WTC11 (cell line): Measurements from ENCODE around the gene TSR3. TPM values are rescaled to one million over a fixed set of nuclear protein-coding genes. Genes with fewer than 3 reads are reported as not detected.

Source experiments
- ATAC-seq: fragments of 200-7000 bp; cut with Tn5 transposase; 2 replicates; pipeline ENCODE4 v1.10.0; 2021; ENCODE audit warnings: mild to moderate bottlenecking, moderate library complexity
- CTCF ChIA-PET: fragments of 300-600 bp; sonication (Branson Sonifier 250); formaldehyde crosslinking; loops from one replicate; lab custom pipeline; 2021; ENCODE audit warnings: antibody characterized with exemption; lab: Charles Lee
- POLR2A ChIA-PET: fragments of 350-600 bp; sonication (Branson Sonifier 250); formaldehyde crosslinking; loops from one replicate; lab custom pipeline; 2021; ENCODE audit warnings: antibody characterized with exemption; lab: Charles Lee
- DNase-seq: peaks from one replicate; pipeline ENCODE4 v3.0.0; 2021; ENCODE audit warnings: low spot score
- H3K27ac Mint-ChIP-seq: 2 replicates; pipeline ENCODE4 v1.8.0; 2021; ENCODE audit warnings: mixed read lengths
- H3K27me3 Mint-ChIP-seq: 2 replicates; pipeline ENCODE4 v1.8.0; 2021; ENCODE audit warnings: low read depth, mild to moderate bottlenecking, moderate library complexity, mixed read lengths
- H3K36me3 Mint-ChIP-seq: 2 replicates; pipeline ENCODE4 v1.8.0; 2021; ENCODE audit warnings: mixed read lengths
- H3K4me1 Mint-ChIP-seq: 2 replicates; pipeline ENCODE4 v1.8.0; 2022; ENCODE audit warnings: mixed read lengths
- H3K4me3 Mint-ChIP-seq: 2 replicates; pipeline ENCODE4 v1.8.0; 2021; ENCODE audit warnings: mild to moderate bottlenecking, moderate library complexity, mixed read lengths
- H3K9me3 Mint-ChIP-seq: 2 replicates; pipeline ENCODE4 v1.8.0; 2021; ENCODE audit warnings: mixed read lengths
- AR ChIP-seq: fragments of 250-450 bp; sonication (Bioruptor Pico); IDR thresholded peaks from 2 replicates; pipeline ENCODE4 v1.9.0; 2021; ENCODE audit warnings: mild to moderate bottlenecking
- ARID4B ChIP-seq: sonication (generic); formaldehyde crosslinking; IDR thresholded peaks from 2 replicates; pipeline ENCODE4 v1.8.0; 2023; ENCODE audit warnings: missing genetic modification reagents, mild to moderate bottlenecking, borderline replicate concordance
- ATF1 ChIP-seq: sonication (generic); formaldehyde crosslinking; IDR thresholded peaks from 2 replicates; pipeline ENCODE4 v1.8.1; 2023; ENCODE audit warnings: mild to moderate bottlenecking, moderate library complexity, missing genetic modification reagents
- CBFB ChIP-seq: sonication (generic); formaldehyde crosslinking; IDR thresholded peaks from 2 replicates; pipeline ENCODE4 v1.8.1; 2022; ENCODE audit warnings: mild to moderate bottlenecking, low read depth, missing genetic modification reagents
- E2F4 ChIP-seq: sonication (generic); formaldehyde crosslinking; IDR thresholded peaks from 2 replicates; pipeline ENCODE4 v1.8.1; 2022; ENCODE audit warnings: low read depth, mild to moderate bottlenecking, moderate library complexity, missing genetic modification reagents, borderline replicate concordance
- ESRRA ChIP-seq: sonication (generic); formaldehyde crosslinking; IDR thresholded peaks from 2 replicates; pipeline ENCODE4 v1.8.1; 2022; ENCODE audit warnings: mild to moderate bottlenecking, missing genetic modification reagents, borderline replicate concordance
- FOXJ3 ChIP-seq: sonication (generic); formaldehyde crosslinking; IDR thresholded peaks from 2 replicates; pipeline ENCODE4 v1.9.0; 2021; ENCODE audit warnings: missing genetic modification reagents, mild to moderate bottlenecking, borderline replicate concordance
- FOXK1 ChIP-seq: sonication (generic); formaldehyde crosslinking; IDR thresholded peaks from 2 replicates; pipeline ENCODE4 v1.8.0; 2022; ENCODE audit warnings: mild to moderate bottlenecking, moderate library complexity, missing genetic modification reagents
- FOXP1 ChIP-seq: sonication (generic); formaldehyde crosslinking; IDR thresholded peaks from 2 replicates; pipeline ENCODE4 v1.8.0; 2022; ENCODE audit warnings: missing genetic modification reagents, mild to moderate bottlenecking, moderate library complexity, borderline replicate concordance
- JAZF1 ChIP-seq: fragments of 250-450 bp; sonication (Bioruptor Pico); IDR thresholded peaks from 2 replicates; pipeline ENCODE4 v1.9.0; 2021; ENCODE audit warnings: moderate library complexity, mild to moderate bottlenecking, inconsistent platforms
- MYBL2 ChIP-seq: sonication (generic); formaldehyde crosslinking; IDR thresholded peaks from 2 replicates; pipeline ENCODE4 v1.8.1; 2023; ENCODE audit warnings: mild to moderate bottlenecking, moderate library complexity, missing genetic modification reagents
- NR2C2 ChIP-seq: sonication (generic); formaldehyde crosslinking; IDR thresholded peaks from 2 replicates; pipeline ENCODE4 v1.8.0; 2022; ENCODE audit warnings: mild to moderate bottlenecking, missing genetic modification reagents
- SMAD4 ChIP-seq: sonication (generic); formaldehyde crosslinking; IDR thresholded peaks from 2 replicates; pipeline ENCODE4 v1.8.0; 2022; ENCODE audit warnings: mild to moderate bottlenecking, missing genetic modification reagents
- SOX15 ChIP-seq: fragments of 250-450 bp; sonication (Bioruptor Pico); IDR thresholded peaks from 2 replicates; pipeline ENCODE4 v1.9.0; 2021; ENCODE audit warnings: mild to moderate bottlenecking
- TCF7 ChIP-seq: sonication (generic); formaldehyde crosslinking; IDR thresholded peaks from 2 replicates; pipeline ENCODE4 v1.8.0; 2022; ENCODE audit warnings: mild to moderate bottlenecking, low read depth, missing genetic modification reagents, moderate library complexity
- TEAD1 ChIP-seq: sonication (generic); formaldehyde crosslinking; IDR thresholded peaks from 2 replicates; pipeline ENCODE4 v1.8.0; 2022; ENCODE audit warnings: mild to moderate bottlenecking, missing genetic modification reagents
- USF1 ChIP-seq: sonication (generic); formaldehyde crosslinking; IDR thresholded peaks from 2 replicates; pipeline ENCODE4 v1.8.0; 2022; ENCODE audit warnings: mild to moderate bottlenecking, missing genetic modification reagents
- ZMAT4 ChIP-seq: fragments of 250-450 bp; sonication (Bioruptor Pico); IDR thresholded peaks from 2 replicates; pipeline ENCODE4 v1.9.0; 2021; ENCODE audit warnings: mild to moderate bottlenecking
- ZNF121 ChIP-seq: sonication (generic); formaldehyde crosslinking; IDR thresholded peaks from 2 replicates; pipeline ENCODE4 v1.8.0; 2023; ENCODE audit warnings: missing genetic modification reagents
- ZNF263 ChIP-seq: sonication (generic); formaldehyde crosslinking; IDR thresholded peaks from 2 replicates; pipeline ENCODE4 v1.8.1; 2022; ENCODE audit warnings: low read depth, mild to moderate bottlenecking, moderate library complexity, missing genetic modification reagents
- ZNF423 ChIP-seq: fragments of 250-450 bp; sonication (Bioruptor Pico); IDR thresholded peaks from 2 replicates; pipeline ENCODE4 v2.1.2; 2022; ENCODE audit warnings: mild to moderate bottlenecking, moderate library complexity
- total RNA-seq: library from RNA; stranded (reverse); gene quantifications from 3 replicates; pipeline ENCODE4 v1.2.3, GENCODE V29; 2021

Gene TSR3
- total RNA-seq, 1 experiment from 2014 or later: 66.3 TPM

- H3K36me3 Mint-ChIP-seq: no peaks in the 10 kb centered on the region
- H3K27me3 Mint-ChIP-seq: peaks cover 35% of the 10 kb centered on the region
- TF ChIP-seq ZNF121 (CRISPR knock-in tag) (no peak), MYBL2 (CRISPR knock-in tag) (no peak), SOX15 (no peak), ARID4B (CRISPR knock-in tag) (no peak)
- peaks cover 14% of the 10 kb centered on the region for H3K4me1 Mint-ChIP-seq
- DNase-seq: peak; percentile 61
- no peak overlapping the region for H3K4me3 Mint-ChIP-seq
- H3K27ac Mint-ChIP-seq: no peak overlapping the region
- H3K9me3 Mint-ChIP-seq: no peaks in the 10 kb centered on the region
- ChIA-PET CTCF (interaction anchor here (1.1 to 4.3 kb wide), 3 partner anchors 10 to 35 kb away, joined by 3 to 19 read pairs (median 5); no protein-coding TSS in a partner anchor), POLR2A (no interaction called here)
- no peak for ATAC-seq
These were observed 15.7 kb downstream of the TSR3 start for GRCh38 chr16:1335996-1336395.

- ATAC-seq: no peak
- no peak for DNase-seq
- ChIA-PET CTCF (interaction anchor here (0.8 to 4.3 kb wide), 4 partner anchors 9 to 34 kb away, joined by 3 to 19 read pairs (median 4); no protein-coding TSS in a partner anchor), POLR2A (interaction anchor here (0.6 kb wide), 1 partner anchor 33 kb away, joined by 6 read pairs; no protein-coding TSS in a partner anchor)
- TF ChIP-seq ESRRA (CRISPR knock-in tag) (no peak), TEAD1 (CRISPR knock-in tag) (no peak), ZNF423 (CRISPR knock-in tag) (no peak), ATF1 (CRISPR knock-in tag) (no peak), FOXK1 (CRISPR knock-in tag) (no peak), FOXJ3 (CRISPR knock-in tag) (no peak), ZNF263 (CRISPR knock-in tag) (no peak), NR2C2 (CRISPR knock-in tag) (no peak), SMAD4 (CRISPR knock-in tag) (no peak)
- Mint-ChIP-seq H3K27me3 (peaks cover 35% of the 10 kb centered on the region), H3K4me3 (no peak overlapping the region), H3K27ac (no peak overlapping the region), H3K4me1 (peaks cover 14% of the 10 kb centered on the region), H3K9me3 (no peaks in the 10 kb centered on the region), H3K36me3 (no peaks in the 10 kb centered on the region)
These were observed 16.3 kb downstream of the TSR3 start for GRCh38 chr16:1335211-1335971.

GRCh38 chr16:1334739-1335138 is 16.9 kb downstream of the TSR3 start:
- Mint-ChIP-seq H3K27me3 (peaks cover 35% of the 10 kb centered on the region), H3K36me3 (no peaks in the 10 kb centered on the region), H3K4me3 (peak overlapping the region; percentile 61), H3K9me3 (no peaks in the 10 kb centered on the region), H3K4me1 (peaks cover 14% of the 10 kb centered on the region), H3K27ac (no peak overlapping the region)
- ATAC-seq (no peak), DNase-seq (no peak)
- ChIA-PET POLR2A (interaction anchor here (0.6 kb wide), 1 partner anchor 33 kb away, joined by 6 read pairs; no protein-coding TSS in a partner anchor), CTCF (interaction anchor here (0.6 to 4.3 kb wide), 4 partner anchors 9 to 29 kb away, joined by 3 to 19 read pairs (median 3); no protein-coding TSS in a partner anchor)
- TF ChIP-seq TCF7 (CRISPR knock-in tag) (no peak), JAZF1 (CRISPR knock-in tag) (no peak), MYBL2 (CRISPR knock-in tag) (no peak), CBFB (CRISPR knock-in tag) (no peak), ZNF263 (CRISPR knock-in tag) (no peak), FOXP1 (no peak), ZMAT4 (CRISPR knock-in tag) (no peak), E2F4 (CRISPR knock-in tag) (no peak), AR (CRISPR knock-in tag) (no peak), USF1 (CRISPR knock-in tag) (no peak)
